GM12878 (cell line): ENCODE data around the gene MAPKAP1. TPM values are rescaled to one million over a fixed set of nuclear protein-coding genes. Genes with fewer than 3 reads are reported as not detected.

Experiments used
- ATAC-seq: fragments of 200-7000 bp; cut with Tn5 transposase; 3 replicates; pipeline ENCODE4 v1.9.1; 2020; ENCODE audit warnings: mild to moderate bottlenecking, moderate library complexity
- BruUV-seq: library from RNA; stranded (reverse); fragments of 400-500 nt; replicated peaks from 2 replicates; lab custom pipeline; 2021; lab: Mats Ljungman, UMichigan
- CTCF ChIA-PET: fragments of 300-600 bp; sonication (Branson Sonifier 250); formaldehyde crosslinking; extraction: SDS; loops from one replicate; lab custom pipeline; 2021; ENCODE audit warnings: inconsistent platforms; lab: Yijun Ruan, JAX
- POLR2A ChIA-PET: fragments of 350-600 bp; formaldehyde crosslinking; extraction: SDS; loops from one replicate; lab custom pipeline; 2021; ENCODE audit warnings: inconsistent platforms; lab: Charles Lee
- RAD21 ChIA-PET: fragments of 300-600 bp; sonication (Branson Sonifier 250); formaldehyde crosslinking; loops from one replicate; lab custom pipeline; 2023; ENCODE audit warnings: antibody characterized with exemption; ENCODE audit not compliant: unreplicated experiment; lab: Charles Lee
- SMC1A ChIA-PET: fragments of 300-600 bp; sonication (Branson Sonifier 250); formaldehyde crosslinking; loops from one replicate; lab custom pipeline; 2023; ENCODE audit not compliant: unreplicated experiment, uncharacterized antibody; lab: Charles Lee
- DNase-seq: peaks from one replicate; pipeline ENCODE4 v3.0.0-alpha.2; 2011; ENCODE audit warnings: low read depth, low spot score
- FAIRE-seq: peaks from 3 replicates; lab custom pipeline; 2011; peaks lifted over from hg19 to GRCh38; lab: Jason Lieb, UNC
- H2AFZ ChIP-seq: 2 replicates; pipeline ENCODE4 v1.6.0; 2011; ENCODE audit warnings: low read depth, low read length, control low read depth; ENCODE audit not compliant: control insufficient read depth
- H3K27ac ChIP-seq: 2 replicates; pipeline ENCODE4 v1.5.1; 2011; ENCODE audit warnings: control low read depth; ENCODE audit not compliant: control insufficient read depth, insufficient read depth
- H3K27me3 ChIP-seq, 2 experiments: replicated peaks in 1 of 2; 2 replicates each; pipeline versions ENCODE4 v1.6.0 to v1.6.1; 2011; ENCODE audit warnings: low read length in 1 of 2; ENCODE audit not compliant: control insufficient read depth in 2 of 2, insufficient read depth in 2 of 2
- H3K36me3 ChIP-seq, 2 experiments: 2 replicates each; pipeline ENCODE4 v1.5.1; 2011; ENCODE audit warnings: low read length in 1 of 2; ENCODE audit not compliant: control insufficient read depth in 2 of 2, insufficient read depth in 2 of 2
- H3K4me1 ChIP-seq: 2 replicates; pipeline ENCODE4 v1.6.1; 2011; ENCODE audit warnings: mild to moderate bottlenecking, low read length, moderate library complexity, mixed read lengths; ENCODE audit not compliant: control insufficient read depth, insufficient read depth
- H3K4me2 ChIP-seq: 2 replicates; pipeline ENCODE4 v1.6.0; 2011; ENCODE audit warnings: control low read depth; ENCODE audit not compliant: control insufficient read depth, insufficient read depth
- H3K4me3 ChIP-seq: fragments of 200-600 bp; sonication (generic); 2 replicates; pipeline ENCODE4 v1.5.1; 2016
- H3K79me2 ChIP-seq: 2 replicates; pipeline ENCODE4 v1.6.0; 2011; ENCODE audit warnings: low read length; ENCODE audit not compliant: control insufficient read depth, insufficient read depth
- H3K9ac ChIP-seq: 2 replicates; pipeline ENCODE4 v1.8.0; 2011; ENCODE audit warnings: low read length, control low read depth, mixed read lengths; ENCODE audit not compliant: control insufficient read depth, insufficient read depth
- H3K9me3 ChIP-seq: replicated peaks from 3 replicates; pipeline ENCODE4 v1.5.1; 2011; ENCODE audit warnings: mild to moderate bottlenecking, low read length; ENCODE audit not compliant: control insufficient read depth, insufficient read depth
- H4K20me1 ChIP-seq: 2 replicates; pipeline ENCODE4 v1.6.0; 2011; ENCODE audit not compliant: control insufficient read depth, insufficient read depth
- ATF7 ChIP-seq: fragments of 450-650 bp; IDR thresholded peaks from 2 replicates; pipeline ENCODE4 v1.6.1; 2016; ENCODE audit warnings: low read depth, mild to moderate bottlenecking
- IRF4 ChIP-seq: IDR thresholded peaks from 2 replicates; pipeline ENCODE4 v1.6.1; 2011; ENCODE audit warnings: low read depth, low read length
- NRF1 ChIP-seq: conservative IDR thresholded peaks from 2 replicates; pipeline ENCODE4 v1.6.1; 2011; ENCODE audit warnings: mild to moderate bottlenecking, low read depth, low read length, improper control_type of control experiment
- SMAD5 ChIP-seq: IDR thresholded peaks from 2 replicates; pipeline ENCODE4 v1.6.1; 2016; ENCODE audit warnings: antibody characterized with exemption, low read depth
- SREBF1 ChIP-seq: IDR thresholded peaks from 2 replicates; pipeline ENCODE4 v1.6.1; 2012; ENCODE audit warnings: mild to moderate bottlenecking, low read length
- TCF12 ChIP-seq: IDR thresholded peaks from 2 replicates; pipeline ENCODE4 v1.6.1; 2011; ENCODE audit warnings: low read depth, mild to moderate bottlenecking, low read length
- TCF3 ChIP-seq: IDR thresholded peaks from 2 replicates; pipeline ENCODE4 v1.6.1; 2012; ENCODE audit warnings: low read depth, mild to moderate bottlenecking, low read length, borderline replicate concordance; ENCODE audit not compliant: insufficient read depth
- ZZZ3 ChIP-seq: IDR thresholded peaks from 2 replicates; pipeline ENCODE4 v1.6.1; 2011; ENCODE audit warnings: low read depth; ENCODE audit not compliant: control insufficient read depth, insufficient read length
- WGBS: methylation state at CpG from one replicate; pipeline ENCODE4 v1.1.6; 2016; ENCODE audit warnings: low lambda C conversion rate; ENCODE audit not compliant: insufficient replicate concordance, insufficient coverage; ENCODE audit errors: missing lambda C conversion rate; 5-methylcytosine and 5-hydroxymethylcytosine counted together
- in situ Hi-C: fragments of 300-500 bp; cut with MboI; formaldehyde crosslinking; loops from 9 replicates; pipeline ENCODE4 v1.14.3; 2018; ENCODE audit warnings: mixed read lengths
- intact Hi-C: fragments of 100-400 bp; cut with micrococcal nuclease; formaldehyde crosslinking; loops from one replicate; pipeline ENCODE4 v1.14.2; 2022; ENCODE audit not compliant: unreplicated experiment
- polyA plus RNA-seq, 11 experiments: library from polyadenylated mRNA; depleted of rRNA in 4 of 11; unstranded in 6 of 11; stranded (reverse) in 5 of 11; fragments of >200 nt; fragmentation: Nextera tagmentation in 4 of 11; fragmentation: Illumina TruSeq in 1 of 11; extraction: Ambion mirVana in 4 of 11; extraction: Trizol in 1 of 11; gene quantifications; 1 replicate in 1 of 11; 2 replicates in 10 of 11; pipeline versions ENCODE4 v1.2.1 to v1.2.3, GENCODE V29; 2011 to 2016; ENCODE audit warnings: inconsistent platforms in 2 of 11, missing spikeins in 2 of 11, low read depth in 1 of 11
- total RNA-seq, 4 experiments: library from RNA; depleted of rRNA in 3 of 4; stranded (reverse); fragments of >200 nt in 3 of 4; fragmentation: Illumina TruSeq in 1 of 4; extraction: Trizol in 1 of 4; gene quantifications; 2 replicates each; pipeline versions ENCODE4 v1.2.1 to v1.2.3, GENCODE V29; 2013 to 2021
- TF ChIP-seq, protein P1 (sequence below): fragments of 450-650 bp; IDR thresholded peaks from 2 replicates; pipeline ENCODE4 v1.6.1; 2016; ENCODE audit warnings: mild to moderate bottlenecking

MAPKAP1 gene
- total and polyA plus RNA-seq, 10 of the 15 experiments (the other 5 are each of a cell fraction or from before 2014, with no cell fraction given) = 5.1 to 188 (median 105) TPM

DNA sequence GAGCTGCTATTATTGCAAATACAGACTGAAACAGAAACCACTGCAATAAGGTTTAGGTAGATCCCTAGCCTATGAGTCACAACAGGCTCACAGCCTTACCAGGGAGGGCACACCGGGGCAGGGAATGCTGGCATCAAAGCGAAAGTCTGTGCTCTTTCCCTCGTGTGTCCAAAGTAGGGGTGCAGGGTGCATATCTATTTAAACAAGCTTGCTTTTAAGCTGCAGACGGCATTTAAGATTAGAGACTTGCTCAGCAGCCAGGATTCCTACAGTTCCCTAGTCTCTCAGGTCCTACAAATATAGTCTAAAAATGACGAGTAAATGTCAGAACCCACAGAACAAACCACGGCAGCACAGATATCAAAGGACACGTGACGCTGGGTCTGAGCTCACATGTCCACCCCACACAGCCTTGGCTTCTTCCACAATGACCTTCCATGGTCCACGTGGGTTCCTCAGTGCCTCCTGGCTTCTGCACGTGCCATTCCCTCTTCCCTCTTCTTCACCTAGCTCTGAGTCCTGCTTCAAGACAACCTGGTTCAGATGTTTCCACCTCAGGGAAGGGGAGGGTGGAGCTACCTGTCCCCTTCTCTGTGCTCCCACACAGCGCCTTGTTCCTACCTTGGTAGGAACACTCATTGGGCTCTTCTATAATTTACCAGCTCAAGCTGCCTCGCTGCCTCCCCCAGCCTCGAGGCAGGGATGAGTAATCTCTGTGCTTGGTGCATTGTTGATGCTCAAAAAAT is 193.2 kb downstream of the MAPKAP1 start (continued):
- TF ChIP-seq, protein P1, sequence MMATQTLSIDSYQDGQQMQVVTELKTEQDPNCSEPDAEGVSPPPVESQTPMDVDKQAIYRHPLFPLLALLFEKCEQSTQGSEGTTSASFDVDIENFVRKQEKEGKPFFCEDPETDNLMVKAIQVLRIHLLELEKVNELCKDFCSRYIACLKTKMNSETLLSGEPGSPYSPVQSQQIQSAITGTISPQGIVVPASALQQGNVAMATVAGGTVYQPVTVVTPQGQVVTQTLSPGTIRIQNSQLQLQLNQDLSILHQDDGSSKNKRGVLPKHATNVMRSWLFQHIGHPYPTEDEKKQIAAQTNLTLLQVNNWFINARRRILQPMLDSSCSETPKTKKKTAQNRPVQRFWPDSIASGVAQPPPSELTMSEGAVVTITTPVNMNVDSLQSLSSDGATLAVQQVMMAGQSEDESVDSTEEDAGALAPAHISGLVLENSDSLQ = 0 out of 2 replicates have a peak, but pooled peaks have one; percentile 36
- TF ChIP-seq ZZZ3 = no peak
- TF ChIP-seq TCF12 = no peak
- TF ChIP-seq TCF3 = no peak
- TF ChIP-seq SREBF1 = no peak
- 0 out of 2 replicates have a peak, but pooled peaks have one; percentile 52 for TF ChIP-seq IRF4
- no peak for TF ChIP-seq SMAD5
- TF ChIP-seq, all 136 proteins: peak for 21

DNA sequence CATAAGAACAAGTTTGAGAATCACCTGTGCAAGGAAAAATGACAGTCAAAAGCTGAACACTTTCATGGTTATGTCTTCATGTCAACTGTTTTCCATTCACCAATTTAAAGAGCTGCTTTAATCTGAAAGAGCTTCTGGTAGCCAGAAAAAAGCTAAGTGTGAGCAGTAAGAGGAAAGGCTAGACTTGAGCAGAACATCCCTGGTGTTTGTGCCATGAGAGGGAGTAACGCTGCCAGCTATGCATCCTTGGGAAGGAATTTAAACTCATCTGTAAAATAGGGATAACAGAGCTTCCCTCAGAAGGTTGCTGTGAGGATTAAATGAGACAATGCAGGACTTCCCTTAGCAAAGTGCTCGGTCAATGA is 193.7 kb downstream of the MAPKAP1 start:
- WGBS = 5% methylated on average over 2 of the region's 2 CpGs
- peak overlapping the region; percentile 62; the same call in 1 of the 2 replicates for H2AFZ ChIP-seq
- TF ChIP-seq ATF7 (0 out of 2 replicates have a peak, but pooled peaks have one; percentile 29), NRF1 (no peak)
- DNase-seq (no peak), ATAC-seq (peak; percentile 18; the same call in 2 of the 3 replicates), FAIRE-seq (no peak)
- ChIA-PET RAD21 (interaction anchor here (0.8 to 2.4 kb wide), 11 partner anchors 9 to 192 kb away, joined by 3 to 23 read pairs (median 3); no protein-coding TSS in a partner anchor), POLR2A (interaction anchor here (0.6 to 2.4 kb wide), 5 partner anchors 10 to 318 kb away, joined by 3 to 13 read pairs (median 4); no protein-coding TSS in a partner anchor), SMC1A (interaction anchor here (0.8 to 5.4 kb wide), 18 partner anchors 14 to 192 kb away, joined by 3 to 88 read pairs (median 4); no protein-coding TSS in a partner anchor), CTCF (interaction anchor here (0.6 to 3.1 kb wide), 15 partner anchors 9 to 446 kb away, joined by 3 to 20 read pairs (median 3); no protein-coding TSS in a partner anchor)
- intact Hi-C loops = no loop called here
- in situ Hi-C loops = no loop called here
- H3K9me3 ChIP-seq = no peaks in the 10 kb centered on the region
- H4K20me1 ChIP-seq = no peaks in the 10 kb centered on the region
- H3K27ac ChIP-seq = peak overlapping the region; percentile 67
- peak overlapping the region; percentile 20; the same call in 1 of the 2 replicates for H3K9ac ChIP-seq
- H3K79me2 ChIP-seq = peaks cover 7% of the 10 kb centered on the region
- BruUV-seq = no TSS peak
- no peaks in the 10 kb centered on the region for H3K27me3 ChIP-seq
- H3K4me1 ChIP-seq = peaks cover 15% of the 10 kb centered on the region
- peaks cover 3 to 4% of the 10 kb centered on the region in 2 experiments for H3K36me3 ChIP-seq
- peak overlapping the region; percentile 91 for H3K4me2 ChIP-seq
- no peak overlapping the region; the same call in 1 of the 2 replicates for H3K4me3 ChIP-seq
